ENCODE measurements around the gene FES.

The FES gene

DNA sequence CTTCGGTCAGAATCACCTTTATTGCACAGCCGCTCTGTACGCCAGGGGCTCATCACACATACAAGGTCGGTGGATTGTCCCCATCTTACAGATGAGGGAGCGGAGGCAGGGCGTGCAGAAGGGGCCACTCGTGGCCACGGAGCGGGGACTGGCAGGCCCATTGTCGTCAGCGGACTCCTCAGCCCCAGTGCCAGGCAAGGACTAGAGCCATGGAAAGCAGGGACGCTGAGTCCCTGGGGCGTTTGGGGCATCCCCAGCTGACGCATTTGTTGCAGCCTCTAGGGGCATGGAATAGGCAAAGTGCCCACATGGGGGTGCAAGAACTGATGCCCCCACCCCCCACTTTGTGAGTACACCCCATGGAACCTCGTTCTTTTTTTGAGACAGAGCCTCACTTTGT is 45.8 kb upstream of the FES start:
- no peak for TF ChIP-seq TAF1 (IDR thresholded peaks at IDR 0.05; ENCODE audit: borderline replicate concordance, insufficient read depth, low read length)
- TF ChIP-seq POLR2AphosphoS5 (IDR thresholded peaks at IDR 0.05; ENCODE audit: low read depth, low read length), result no peak
- no peak for TF ChIP-seq FOXP2 (optimal IDR thresholded peaks at IDR 0.05; ENCODE audit: borderline replicate concordance, extremely low read depth, extremely low read length, insufficient read depth)
- TF ChIP-seq SIN3A (IDR thresholded peaks at IDR 0.05; ENCODE audit: borderline replicate concordance, insufficient read depth, low read length), result no peak
- TF ChIP-seq, protein P1, sequence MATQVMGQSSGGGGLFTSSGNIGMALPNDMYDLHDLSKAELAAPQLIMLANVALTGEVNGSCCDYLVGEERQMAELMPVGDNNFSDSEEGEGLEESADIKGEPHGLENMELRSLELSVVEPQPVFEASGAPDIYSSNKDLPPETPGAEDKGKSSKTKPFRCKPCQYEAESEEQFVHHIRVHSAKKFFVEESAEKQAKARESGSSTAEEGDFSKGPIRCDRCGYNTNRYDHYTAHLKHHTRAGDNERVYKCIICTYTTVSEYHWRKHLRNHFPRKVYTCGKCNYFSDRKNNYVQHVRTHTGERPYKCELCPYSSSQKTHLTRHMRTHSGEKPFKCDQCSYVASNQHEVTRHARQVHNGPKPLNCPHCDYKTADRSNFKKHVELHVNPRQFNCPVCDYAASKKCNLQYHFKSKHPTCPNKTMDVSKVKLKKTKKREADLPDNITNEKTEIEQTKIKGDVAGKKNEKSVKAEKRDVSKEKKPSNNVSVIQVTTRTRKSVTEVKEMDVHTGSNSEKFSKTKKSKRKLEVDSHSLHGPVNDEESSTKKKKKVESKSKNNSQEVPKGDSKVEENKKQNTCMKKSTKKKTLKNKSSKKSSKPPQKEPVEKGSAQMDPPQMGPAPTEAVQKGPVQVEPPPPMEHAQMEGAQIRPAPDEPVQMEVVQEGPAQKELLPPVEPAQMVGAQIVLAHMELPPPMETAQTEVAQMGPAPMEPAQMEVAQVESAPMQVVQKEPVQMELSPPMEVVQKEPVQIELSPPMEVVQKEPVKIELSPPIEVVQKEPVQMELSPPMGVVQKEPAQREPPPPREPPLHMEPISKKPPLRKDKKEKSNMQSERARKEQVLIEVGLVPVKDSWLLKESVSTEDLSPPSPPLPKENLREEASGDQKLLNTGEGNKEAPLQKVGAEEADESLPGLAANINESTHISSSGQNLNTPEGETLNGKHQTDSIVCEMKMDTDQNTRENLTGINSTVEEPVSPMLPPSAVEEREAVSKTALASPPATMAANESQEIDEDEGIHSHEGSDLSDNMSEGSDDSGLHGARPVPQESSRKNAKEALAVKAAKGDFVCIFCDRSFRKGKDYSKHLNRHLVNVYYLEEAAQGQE (IDR thresholded peaks at IDR 0.05; ENCODE audit: insufficient read depth in 1 of 2, low read depth in 2 of 2, low read length in 2 of 2), result no peak

DNA sequence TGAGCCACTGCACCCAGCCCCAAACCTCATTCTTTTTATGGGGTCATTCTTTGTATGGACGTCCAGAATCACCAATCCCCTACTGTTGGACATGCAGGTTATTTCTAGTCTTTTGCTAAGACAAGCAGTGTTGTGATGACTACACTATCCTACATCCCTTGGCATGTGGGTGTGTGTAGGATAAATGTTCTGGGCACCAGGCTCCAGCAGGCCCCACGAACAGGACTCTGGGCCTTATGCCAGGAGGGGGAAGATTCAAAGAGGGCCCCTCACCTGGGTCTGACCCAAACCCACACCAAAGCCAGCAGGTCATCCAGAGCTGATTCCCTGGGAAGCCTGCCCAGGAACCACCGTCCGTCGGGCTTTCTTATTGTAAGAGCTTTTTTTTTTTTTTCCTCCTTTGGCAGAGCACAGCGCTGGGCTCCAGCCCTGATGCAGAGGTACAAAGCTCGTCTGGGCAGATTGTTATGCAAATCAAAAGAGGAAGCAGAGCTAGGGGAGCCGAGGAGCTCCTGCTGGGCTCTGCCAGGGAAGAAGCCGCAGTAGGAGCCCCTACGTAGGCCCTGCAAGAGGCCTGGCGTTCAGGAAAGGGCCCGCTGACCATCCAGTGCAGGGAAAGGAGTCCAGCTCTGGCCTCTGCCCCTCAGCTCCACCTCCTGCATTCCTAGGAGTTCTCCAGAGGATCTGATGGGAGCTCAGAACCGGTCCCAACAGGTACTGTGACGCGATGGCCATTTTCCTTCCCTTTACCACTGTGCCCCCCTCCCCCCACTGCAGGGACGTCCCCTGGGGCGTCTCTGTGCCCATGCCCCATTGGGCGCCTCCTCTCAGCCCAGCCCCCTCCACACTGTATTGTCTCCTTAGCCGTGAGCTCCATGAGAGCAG is 44.9 kb upstream of the FES start:
- TF ChIP-seq POLR2AphosphoS5 (IDR thresholded peaks at IDR 0.05; ENCODE audit: low read depth, low read length), result no peak
- no peak for TF ChIP-seq SIN3A (IDR thresholded peaks at IDR 0.05; ENCODE audit: borderline replicate concordance, insufficient read depth, low read length)
- no peak for TF ChIP-seq FOXP2 (optimal IDR thresholded peaks at IDR 0.05; ENCODE audit: borderline replicate concordance, extremely low read depth, extremely low read length, insufficient read depth)
- TF ChIP-seq, protein P1 (IDR thresholded peaks at IDR 0.05; ENCODE audit: insufficient read depth in 1 of 2, low read depth in 2 of 2, low read length in 2 of 2), result no peak
- TF ChIP-seq TAF1 (IDR thresholded peaks at IDR 0.05; ENCODE audit: borderline replicate concordance, insufficient read depth, low read length), result no peak

DNA sequence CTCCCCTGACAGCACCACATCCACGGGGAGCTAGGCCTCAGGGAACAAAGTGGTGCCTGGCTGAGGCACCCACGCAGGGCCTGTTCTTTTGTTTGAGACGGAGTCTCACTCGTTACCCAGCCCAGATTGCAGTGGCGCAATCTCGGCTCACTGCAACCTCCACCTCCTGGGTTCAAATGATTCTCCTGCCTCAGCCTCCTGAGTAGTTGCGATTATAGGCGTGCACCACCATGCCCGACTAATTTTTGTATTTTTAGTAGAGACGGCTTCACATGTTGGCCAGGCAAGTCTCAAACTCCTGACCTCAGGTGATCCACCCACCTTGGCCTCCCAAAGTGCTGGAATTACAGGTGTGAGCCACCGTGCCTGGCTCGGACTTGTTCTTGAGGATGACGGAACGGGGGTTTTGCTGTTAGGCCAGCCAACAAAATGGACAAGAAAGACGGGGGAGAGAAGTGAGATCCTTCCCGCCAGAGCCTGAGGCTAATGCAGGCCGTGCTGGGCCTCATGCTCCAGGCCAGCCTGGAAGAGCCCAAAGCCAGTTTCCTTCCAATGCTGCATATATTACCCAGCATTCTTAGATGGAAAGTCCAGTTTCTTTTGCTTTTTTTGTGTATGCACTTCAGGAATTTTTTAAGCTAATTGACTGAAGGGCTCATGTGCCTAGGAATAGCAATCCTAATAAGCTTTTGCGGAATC is 44.0 kb upstream of the FES start:
- TF ChIP-seq, protein P1 (IDR thresholded peaks at IDR 0.05; ENCODE audit: insufficient read depth in 1 of 2, low read depth in 2 of 2, low read length in 2 of 2), result no peak
- TF ChIP-seq TAF1 (IDR thresholded peaks at IDR 0.05; ENCODE audit: borderline replicate concordance, insufficient read depth, low read length) (no peak), POLR2AphosphoS5 (IDR thresholded peaks at IDR 0.05; ENCODE audit: low read depth, low read length) (no peak), FOXP2 (optimal IDR thresholded peaks at IDR 0.05; ENCODE audit: borderline replicate concordance, extremely low read depth, extremely low read length, insufficient read depth) (no peak), SIN3A (IDR thresholded peaks at IDR 0.05; ENCODE audit: borderline replicate concordance, insufficient read depth, low read length) (no peak)

DNA sequence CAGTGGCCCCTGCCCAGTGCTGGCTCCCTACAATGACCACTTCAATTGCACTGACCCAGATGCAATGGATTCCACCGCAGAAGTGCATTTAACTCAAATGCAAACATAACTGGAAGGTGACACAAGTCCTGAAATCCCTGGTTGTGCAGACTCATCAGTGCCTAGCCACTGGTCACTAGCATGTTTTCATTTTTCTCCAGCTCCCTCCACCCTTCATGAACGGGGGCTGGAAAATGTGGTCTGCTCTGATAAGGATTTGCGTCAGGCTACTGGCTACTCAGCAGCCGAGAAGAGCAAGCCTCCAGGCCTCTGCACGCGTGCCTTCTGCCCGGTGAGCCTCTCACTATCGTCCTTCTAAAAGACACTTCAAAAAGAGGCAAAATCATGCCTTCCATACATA is 43.4 kb upstream of the FES start:
- TF ChIP-seq FOXP2 (optimal IDR thresholded peaks at IDR 0.05; ENCODE audit: borderline replicate concordance, extremely low read depth, extremely low read length, insufficient read depth), result no peak
- no peak for TF ChIP-seq SIN3A (IDR thresholded peaks at IDR 0.05; ENCODE audit: borderline replicate concordance, insufficient read depth, low read length)
- TF ChIP-seq POLR2AphosphoS5 (IDR thresholded peaks at IDR 0.05; ENCODE audit: low read depth, low read length), result no peak
- no peak for TF ChIP-seq TAF1 (IDR thresholded peaks at IDR 0.05; ENCODE audit: borderline replicate concordance, insufficient read depth, low read length)
- TF ChIP-seq, protein P1 (IDR thresholded peaks at IDR 0.05; ENCODE audit: insufficient read depth in 1 of 2, low read depth in 2 of 2, low read length in 2 of 2), result no peak
